ENCODE data around the gene TIMP3.
"Not testable (repeated sequence)": the region's sequence is repeated elsewhere in the genome, so short reads cannot be mapped to it uniquely, and the experiment has no call there.

TIMP3 gene

GRCh38 chr22:32801537-32802236, at the start of gene TIMP3:
Gene TIMP3 (plus strand): TSS chr22:32801705. CDS start chr22:32802002, 297 bp downstream.
- DNase-seq = peak; percentile 17

- no peak for DNase-seq
These were observed 49.2 kb upstream of the TIMP3 start for GRCh38 chr22:32752326-32752725.

GRCh38 chr22:32752816-32753520, 48.5 kb upstream of the TIMP3 start:
- no peak for DNase-seq

GRCh38 chr22:32753591-32753990, 47.9 kb upstream of the TIMP3 start:
- no peak for DNase-seq

GRCh38 chr22:32754413-32755041, 47.0 kb upstream of the TIMP3 start:
- no peak for DNase-seq

GRCh38 chr22:32757086-32757762, 44.3 kb upstream of the TIMP3 start:
- DNase-seq = not testable (repeated sequence)

GRCh38 chr22:32758866-32759385, 42.6 kb upstream of the TIMP3 start:
- no peak for DNase-seq

- DNase-seq = no peak
These were observed 41.1 kb upstream of the TIMP3 start for GRCh38 chr22:32760396-32760795.

GRCh38 chr22:32760815-32761214, 40.7 kb upstream of the TIMP3 start:
- no peak for DNase-seq

- no peak for DNase-seq
These were observed 40.1 kb upstream of the TIMP3 start for GRCh38 chr22:32761251-32761903.

GRCh38 chr22:32764330-32765131, 37.0 kb upstream of the TIMP3 start:
- no peak for DNase-seq

GRCh38 chr22:32765132-32765618, 36.3 kb upstream of the TIMP3 start:
- DNase-seq = no peak

- DNase-seq = no peak
These were observed 29.7 kb upstream of the TIMP3 start for GRCh38 chr22:32771756-32772155.

GRCh38 chr22:32775957-32776356, 25.5 kb upstream of the TIMP3 start:
- no peak for DNase-seq

GRCh38 chr22:32776397-32776796, 25.1 kb upstream of the TIMP3 start:
- no peak for DNase-seq

GRCh38 chr22:32776802-32777201, 24.7 kb upstream of the TIMP3 start:
- no peak for DNase-seq

GRCh38 chr22:32777987-32778386, 23.5 kb upstream of the TIMP3 start:
- no peak for DNase-seq

- DNase-seq = no peak
These were observed 20.7 kb upstream of the TIMP3 start for GRCh38 chr22:32780726-32781310.

GRCh38 chr22:32781695-32782094, 19.8 kb upstream of the TIMP3 start:
- no peak for DNase-seq

GRCh38 chr22:32785321-32786026, 16.0 kb upstream of the TIMP3 start:
- no peak for DNase-seq

- no peak for DNase-seq
These were observed 15.5 kb upstream of the TIMP3 start for GRCh38 chr22:32786027-32786418.

Measured in NCI-H1436 (cell line).